ENCODE data around the gene PIP4P1. TPM values are rescaled to one million over a fixed set of nuclear protein-coding genes. Genes with fewer than 3 reads are reported as not detected.

PIP4P1 gene
- total RNA-seq, 2 experiments from 2014 or later = 83.9 to 107 TPM

DNA sequence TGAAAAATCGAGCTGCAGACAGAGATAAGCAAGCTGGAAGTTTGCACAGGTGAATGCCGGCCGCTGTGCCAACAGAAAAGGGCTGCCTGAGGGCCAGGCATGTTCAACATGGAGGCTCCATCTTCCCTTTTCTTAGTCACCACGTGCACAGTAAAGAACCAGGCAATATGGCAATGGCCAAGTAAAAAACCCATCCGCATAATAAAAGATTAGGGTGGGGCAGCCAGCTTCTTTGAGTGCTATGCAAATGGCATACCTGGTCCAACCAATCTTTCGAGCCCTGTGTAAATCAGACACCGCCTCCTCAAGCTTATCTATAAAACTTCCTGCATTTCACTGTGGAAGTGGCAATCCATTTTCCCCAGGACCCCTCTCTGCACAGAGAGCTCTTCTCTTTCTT is 24.7 kb upstream of the PIP4P1 start:
- intact Hi-C loops (cut with DNase I, micrococcal nuclease) = no loop called here
- peak overlapping the region; percentile 0 for H3K27ac Mint-ChIP-seq

DNA sequence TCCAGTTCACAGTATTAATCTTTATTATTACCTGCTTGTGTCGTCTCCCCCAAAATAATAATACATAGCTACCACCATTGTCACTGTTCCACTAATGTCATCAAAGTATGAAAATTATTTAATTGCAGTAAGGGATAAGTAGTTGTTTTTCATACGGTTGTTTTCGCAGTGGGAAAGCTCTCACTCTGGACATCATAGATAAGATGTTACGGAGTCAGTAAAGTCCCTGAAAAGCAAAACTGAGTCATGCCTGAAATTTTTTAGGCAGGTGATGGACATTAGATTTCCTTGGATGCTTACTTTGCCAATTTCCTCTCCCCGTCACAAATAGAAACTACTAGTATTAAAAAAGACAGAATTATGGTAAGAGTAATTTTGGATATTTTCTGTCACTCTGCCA is 21.1 kb upstream of the PIP4P1 start:
- Mint-ChIP-seq H3K4me1 (ENCODE audit: low read depth) (peaks cover 85% of the 10 kb centered on the region), H3K27me3 (no peaks in the 10 kb centered on the region), H3K9me3 (no peaks in the 10 kb centered on the region), H3K36me3 (ENCODE audit: low read depth) (peaks cover 8% of the 10 kb centered on the region), H3K27ac (peak overlapping the region; percentile 87), H3K4me3 (no peak overlapping the region)
- POLR2A ChIA-PET = interaction anchor here (1.7 kb wide), 1 partner anchor 20 kb away, joined by 6 read pairs; the partner anchor contains the start of gene PIP4P1
- Histone ChIP-seq H3K36me3 (ENCODE audit: insufficient read depth, low read length) (peaks cover 3% of the 10 kb centered on the region), H3K9me3 (ENCODE audit: control insufficient read depth in 1 of 2, insufficient read depth in 1 of 2, low read length in 2 of 2) (no peaks in the 10 kb centered on the region), H3K27ac (ENCODE audit: low read depth in 1 of 2, low read length in 2 of 2) (no peak overlapping the region), H3K27me3 (ENCODE audit: control insufficient read depth in 1 of 2, insufficient read depth in 2 of 2, low read length in 2 of 2) (no peaks in the 10 kb centered on the region), H3K4me3 (ENCODE audit: low read length) (no peak overlapping the region), H3K4me1 (ENCODE audit: insufficient read depth, low read length) (peaks cover 52% of the 10 kb centered on the region)
- TF ChIP-seq, protein P1, sequence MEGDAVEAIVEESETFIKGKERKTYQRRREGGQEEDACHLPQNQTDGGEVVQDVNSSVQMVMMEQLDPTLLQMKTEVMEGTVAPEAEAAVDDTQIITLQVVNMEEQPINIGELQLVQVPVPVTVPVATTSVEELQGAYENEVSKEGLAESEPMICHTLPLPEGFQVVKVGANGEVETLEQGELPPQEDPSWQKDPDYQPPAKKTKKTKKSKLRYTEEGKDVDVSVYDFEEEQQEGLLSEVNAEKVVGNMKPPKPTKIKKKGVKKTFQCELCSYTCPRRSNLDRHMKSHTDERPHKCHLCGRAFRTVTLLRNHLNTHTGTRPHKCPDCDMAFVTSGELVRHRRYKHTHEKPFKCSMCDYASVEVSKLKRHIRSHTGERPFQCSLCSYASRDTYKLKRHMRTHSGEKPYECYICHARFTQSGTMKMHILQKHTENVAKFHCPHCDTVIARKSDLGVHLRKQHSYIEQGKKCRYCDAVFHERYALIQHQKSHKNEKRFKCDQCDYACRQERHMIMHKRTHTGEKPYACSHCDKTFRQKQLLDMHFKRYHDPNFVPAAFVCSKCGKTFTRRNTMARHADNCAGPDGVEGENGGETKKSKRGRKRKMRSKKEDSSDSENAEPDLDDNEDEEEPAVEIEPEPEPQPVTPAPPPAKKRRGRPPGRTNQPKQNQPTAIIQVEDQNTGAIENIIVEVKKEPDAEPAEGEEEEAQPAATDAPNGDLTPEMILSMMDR (IDR thresholded peaks at IDR 0.05) = no peak
- intact Hi-C loops (cut with DNase I, micrococcal nuclease) = no loop called here
- DNase-seq (no peak), ATAC-seq (ENCODE audit: poor library complexity) (no peak)
- CTCF ChIA-PET = interaction anchor here (1.0 kb wide), 1 partner anchor 13 kb away, joined by 4 read pairs; the partner anchor contains the start of gene PNP

More for the DNA sequence above, 24.7 kb upstream of the PIP4P1 start:
- ATAC-seq (ENCODE audit: poor library complexity) (no peak), DNase-seq (no peak)
- TF ChIP-seq, protein P1 (IDR thresholded peaks at IDR 0.05) = no peak
- Histone ChIP-seq H3K4me1 (ENCODE audit: insufficient read depth, low read length) (peaks cover 52% of the 10 kb centered on the region), H3K9me3 (ENCODE audit: control insufficient read depth in 1 of 2, insufficient read depth in 1 of 2, low read length in 2 of 2) (no peaks in the 10 kb centered on the region), H3K4me3 (ENCODE audit: low read length) (no peak overlapping the region), H3K27me3 (ENCODE audit: control insufficient read depth in 1 of 2, insufficient read depth in 2 of 2, low read length in 2 of 2) (no peaks in the 10 kb centered on the region), H3K36me3 (ENCODE audit: insufficient read depth, low read length) (no peaks in the 10 kb centered on the region), H3K27ac (ENCODE audit: low read depth in 1 of 2, low read length in 2 of 2) (no peak overlapping the region)
- Mint-ChIP-seq H3K27me3 (no peaks in the 10 kb centered on the region), H3K36me3 (ENCODE audit: low read depth) (no peaks in the 10 kb centered on the region), H3K9me3 (no peaks in the 10 kb centered on the region), H3K4me1 (ENCODE audit: low read depth) (peaks cover 90% of the 10 kb centered on the region), H3K4me3 (no peak overlapping the region)
- ChIA-PET CTCF (no interaction called here), POLR2A (interaction anchor here (2.7 to 6.0 kb wide), 3 partner anchors 8 to 31 kb away, joined by 14 to 50 read pairs (median 19); partner anchors contain the start of genes APEX1, OSGEP and PIP4P1)

DNA sequence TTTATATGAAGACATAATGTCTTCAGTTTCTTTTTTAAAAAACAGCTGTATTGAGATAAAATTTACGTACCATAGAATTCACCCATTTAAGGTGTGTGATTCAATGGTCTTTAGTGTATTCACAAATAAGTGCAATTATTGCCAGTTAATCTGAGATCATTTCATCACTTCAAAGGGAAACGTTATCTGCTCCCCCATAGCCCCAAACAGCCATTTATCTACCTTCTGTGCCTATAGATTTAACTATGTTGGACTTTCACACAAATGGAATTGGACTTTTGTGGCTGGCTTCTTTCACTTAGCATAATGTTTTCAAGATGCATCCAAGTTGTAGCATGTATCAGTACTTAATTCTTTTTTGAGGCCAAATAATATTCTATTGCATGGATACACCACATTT is 17.7 kb upstream of the PIP4P1 start:
- Histone ChIP-seq H3K27me3 (ENCODE audit: control insufficient read depth in 1 of 2, insufficient read depth in 2 of 2, low read length in 2 of 2) (no peaks in the 10 kb centered on the region), H3K36me3 (ENCODE audit: insufficient read depth, low read length) (peaks cover 33% of the 10 kb centered on the region), H3K4me3 (ENCODE audit: low read length) (no peak overlapping the region), H3K4me1 (ENCODE audit: insufficient read depth, low read length) (peaks cover 66% of the 10 kb centered on the region), H3K9me3 (ENCODE audit: control insufficient read depth in 1 of 2, insufficient read depth in 1 of 2, low read length in 2 of 2) (no peaks in the 10 kb centered on the region), H3K27ac (ENCODE audit: low read depth in 1 of 2, low read length in 2 of 2) (peak overlapping the region in 1 of 2 donors; percentile 53)
- H3K4me1 Mint-ChIP-seq (ENCODE audit: low read depth) = peaks cover 94% of the 10 kb centered on the region
- ChIA-PET POLR2A (interaction anchor here (0.5 to 5.8 kb wide), 5 partner anchors 9 to 138 kb away, joined by 3 to 50 read pairs (median 22); partner anchors contain the start of genes APEX1, OSGEP, PIP4P1 and PNP), CTCF (interaction anchor here (1.1 to 1.2 kb wide), 2 partner anchors 9 to 63 kb away, joined by 3 to 4 read pairs; no protein-coding TSS in a partner anchor)
- intact Hi-C loops (cut with DNase I, micrococcal nuclease) = loop anchor here in 1 of 2 experiments (5.0 kb wide), 1 partner anchor 38 kb away; no protein-coding TSS in a partner anchor
- no peaks in the 10 kb centered on the region for H3K9me3 Mint-ChIP-seq
- H3K27me3 Mint-ChIP-seq = no peaks in the 10 kb centered on the region
- peaks cover 43% of the 10 kb centered on the region for H3K36me3 Mint-ChIP-seq (ENCODE audit: low read depth)
- TF ChIP-seq, protein P1 (IDR thresholded peaks at IDR 0.05) = no peak
- peak overlapping the region; percentile 87 for H3K27ac Mint-ChIP-seq
- ATAC-seq (ENCODE audit: poor library complexity) (no peak), DNase-seq (no peak)
- H3K4me3 Mint-ChIP-seq = no peak overlapping the region

Data from CD4-positive, alpha-beta T cell (primary cell).